IMR-90 (cell line): ENCODE data around the gene SYPL2. TPM values are rescaled to one million over a fixed set of nuclear protein-coding genes. Genes with fewer than 3 reads are reported as not detected.

Source experiments
- ATAC-seq: fragments of 200-7000 bp; cut with Tn5 transposase; 2 replicates; pipeline ENCODE4 v1.9.1; 2020; ENCODE audit warnings: low read depth, mild to moderate bottlenecking, moderate library complexity
- BruUV-seq: library from RNA; stranded (reverse); fragments of 400-500 nt; replicated peaks from 2 replicates; lab custom pipeline; 2021; lab: Mats Ljungman, UMichigan
- CTCF ChIA-PET: fragments of 300-600 bp; formaldehyde crosslinking; extraction: SDS; loops from one replicate; lab custom pipeline; 2021; ENCODE audit warnings: antibody characterized with exemption; lab: Yijun Ruan, JAX
- POLR2A ChIA-PET: fragments of 300-600 bp; sonication (Branson Sonifier 250); formaldehyde crosslinking; loops from one replicate; lab custom pipeline; 2022; ENCODE audit warnings: antibody characterized with exemption; ENCODE audit not compliant: unreplicated experiment; lab: Charles Lee
- DNase-seq: peaks from one replicate; pipeline ENCODE4 v3.0.0; 2013
- H2AFZ ChIP-seq: replicated peaks from 2 replicates; pipeline ENCODE3; 2013; ENCODE audit warnings: low read length, mild to moderate bottlenecking; ENCODE audit not compliant: poor library complexity
- H2AK5ac ChIP-seq: 2 replicates; pipeline ENCODE4 v1.6.1; 2013; ENCODE audit warnings: low read depth, low read length, inconsistent platforms
- H2AK9ac ChIP-seq: replicated peaks from 2 replicates; pipeline ENCODE3; 2013; ENCODE audit warnings: mild to moderate bottlenecking, low read depth, low read length, moderate library complexity; ENCODE audit not compliant: poor library complexity
- H2BK120ac ChIP-seq: 2 replicates; pipeline ENCODE4 v1.6.1; 2013; ENCODE audit warnings: low read depth, low read length, inconsistent platforms
- H2BK15ac ChIP-seq: 3 replicates; pipeline ENCODE4 v1.6.1; 2013; ENCODE audit warnings: low read depth, low read length, inconsistent platforms
- H2BK20ac ChIP-seq: 2 replicates; pipeline ENCODE4 v1.6.1; 2013; ENCODE audit warnings: low read depth, mild to moderate bottlenecking, inconsistent platforms, low read length, moderate library complexity
- H2BK5ac ChIP-seq: 2 replicates; pipeline ENCODE4 v1.6.1; 2013; ENCODE audit warnings: mild to moderate bottlenecking, low read depth, low read length, inconsistent platforms; ENCODE audit not compliant: poor library complexity, severe bottlenecking
- H3K14ac ChIP-seq: replicated peaks from 2 replicates; pipeline ENCODE4 v1.6.1; 2013; ENCODE audit warnings: low read depth, low read length, inconsistent platforms
- H3K18ac ChIP-seq: 2 replicates; pipeline ENCODE4 v1.6.1; 2013; ENCODE audit warnings: low read depth, low read length, control low read depth
- H3K23ac ChIP-seq: 2 replicates; pipeline ENCODE4 v1.6.1; 2013; ENCODE audit warnings: low read depth, low read length, inconsistent platforms
- H3K27ac ChIP-seq: 2 replicates; pipeline ENCODE4 v1.5.1; 2013; ENCODE audit warnings: mild to moderate bottlenecking, control low read depth, low read length; ENCODE audit not compliant: insufficient read depth
- H3K27me3 ChIP-seq: 2 replicates; pipeline ENCODE4 v1.6.1; 2013; ENCODE audit warnings: low read length; ENCODE audit not compliant: control insufficient read depth, insufficient read depth
- H3K36me3 ChIP-seq: 2 replicates; pipeline ENCODE4 v1.6.1; 2013; ENCODE audit warnings: low read length, mixed read lengths; ENCODE audit not compliant: control insufficient read depth, insufficient read depth
- H3K4ac ChIP-seq: 2 replicates; pipeline ENCODE4 v1.6.1; 2013; ENCODE audit warnings: low read depth, low read length, inconsistent platforms
- H3K4me1 ChIP-seq: 2 replicates; pipeline ENCODE4 v1.6.1; 2013; ENCODE audit warnings: low read length, mixed read lengths; ENCODE audit not compliant: control insufficient read depth, insufficient read depth
- H3K4me2 ChIP-seq: 2 replicates; pipeline ENCODE4 v1.6.1; 2013; ENCODE audit warnings: low read depth, mild to moderate bottlenecking, control low read depth, low read length, moderate library complexity
- H3K4me3 ChIP-seq: 2 replicates; pipeline ENCODE4 v1.5.1; 2013; ENCODE audit warnings: low read depth, mild to moderate bottlenecking, control low read depth, low read length, moderate library complexity; ENCODE audit not compliant: insufficient read depth
- H3K56ac ChIP-seq: 2 replicates; pipeline ENCODE4 v1.6.1; 2013; ENCODE audit warnings: low read length, inconsistent platforms; ENCODE audit not compliant: insufficient read depth; ENCODE audit errors: extremely low read depth
- H3K79me1 ChIP-seq, 2 experiments: 2 replicates each; pipeline ENCODE4 v1.6.1; 2013; ENCODE audit warnings: low read length in 2 of 2, inconsistent platforms in 1 of 2, low read depth in 1 of 2
- H3K9ac ChIP-seq: 2 replicates; pipeline ENCODE4 v1.6.1; 2013; ENCODE audit warnings: low read depth, low read length, control low read depth
- H3K9me1 ChIP-seq: 2 replicates; pipeline ENCODE4 v1.6.1; 2013; ENCODE audit warnings: low read length, inconsistent platforms; ENCODE audit not compliant: insufficient read depth
- H3K9me3 ChIP-seq: 2 replicates; pipeline ENCODE4 v1.6.1; 2013; ENCODE audit warnings: low read length; ENCODE audit not compliant: control insufficient read depth, insufficient read depth
- H4K20me1 ChIP-seq: 2 replicates; pipeline ENCODE4 v1.6.1; 2013; ENCODE audit warnings: low read length, inconsistent platforms; ENCODE audit not compliant: insufficient read depth
- H4K5ac ChIP-seq: 2 replicates; pipeline ENCODE4 v1.6.1; 2013; ENCODE audit warnings: mild to moderate bottlenecking, low read depth, low read length, control low read depth
- H4K8ac ChIP-seq, 2 experiments: 2 replicates each; pipeline ENCODE4 v1.6.1; 2013; ENCODE audit warnings: low read depth in 2 of 2, low read length in 2 of 2, control low read depth in 1 of 2, inconsistent platforms in 1 of 2
- H4K91ac ChIP-seq: 2 replicates; pipeline ENCODE4 v1.6.1; 2013; ENCODE audit warnings: low read depth, low read length, inconsistent platforms; ENCODE audit not compliant: insufficient read depth
- MAZ ChIP-seq: IDR thresholded peaks from 2 replicates; pipeline ENCODE4 v1.6.1; 2012; ENCODE audit warnings: low read depth, mild to moderate bottlenecking, low read length, improper control_type of control experiment, moderate library complexity, borderline replicate concordance
- POLR2A ChIP-seq: IDR thresholded peaks from 2 replicates; pipeline ENCODE4 v1.6.1; 2012; ENCODE audit warnings: mild to moderate bottlenecking, low read depth, low read length
- WGBS, 2 experiments: methylation state at CpG; one replicate each; pipeline versions ENCODE4 v1.1.5 to v1.1.7; 2013; ENCODE audit warnings: missing lambda C conversion rate in 2 of 2; ENCODE audit not compliant: insufficient read length in 1 of 2; ENCODE audit errors: extremely low coverage in 2 of 2; 5-methylcytosine and 5-hydroxymethylcytosine counted together
- dilution Hi-C: fragments of 300-500 bp; cut with HindIII; formaldehyde crosslinking; loops from one replicate; pipeline ENCODE4 v1.14.3; 2018; ENCODE audit warnings: low sequenced_read_pairs; ENCODE audit not compliant: unreplicated experiment
- in situ Hi-C: fragments of 300-500 bp; cut with MboI; formaldehyde crosslinking; loops from 3 replicates; pipeline ENCODE4 v1.14.3; 2019; ENCODE audit warnings: low sequenced_read_pairs, inconsistent platforms, mixed read lengths
- intact Hi-C: fragments of 100-400 bp; cut with micrococcal nuclease; formaldehyde crosslinking; loops from 2 replicates; pipeline ENCODE4 v1.10.0; 2022
- polyA plus RNA-seq, 3 experiments: library from polyadenylated mRNA; depleted of rRNA; stranded (reverse); fragments of >200 nt; gene quantifications; 2 replicates each; pipeline ENCODE4 v1.2.3, GENCODE V29; 2012; ENCODE audit warnings: low replicate concordance in 1 of 3
- total RNA-seq: library from RNA; depleted of rRNA; stranded (reverse); fragments of >200 nt; gene quantifications from 2 replicates; pipeline ENCODE4 v1.2.3, GENCODE V29; 2012

The SYPL2 gene
- total and polyA plus RNA-seq, 2 of the 4 experiments (the other 2 are of a cell fraction): under 0.01 to 0.65 TPM

GRCh38 chr1:109485001-109485400, 18.7 kb downstream of the SYPL2 start:
- in situ Hi-C loops: no loop called here
- Histone ChIP-seq H4K5ac (no peak overlapping the region; the same call in 1 of the 2 replicates), H4K20me1 (no peaks in the 10 kb centered on the region), H3K36me3 (peaks cover 15% of the 10 kb centered on the region; the same call in 1 of the 2 replicates), H3K14ac (0 out of 2 replicates have a peak overlapping the region, but pooled peaks have one; percentile 97), H4K91ac (0 out of 2 replicates have a peak overlapping the region, but pooled peaks have one; percentile 9), H2AFZ (peak overlapping the region; percentile 97), H3K27ac (no peak overlapping the region), H3K4me3 (peak overlapping the region; percentile 59; the same call in 1 of the 2 replicates), H3K18ac (no peak overlapping the region), H2AK5ac (peak overlapping the region; percentile 43), H2AK9ac (peak overlapping the region; percentile 89), H2BK20ac (peak overlapping the region; percentile 43; the same call in 1 of the 2 replicates), H3K4me2 (peak overlapping the region; percentile 74; the same call in 1 of the 2 replicates), H2BK120ac (peak overlapping the region; percentile 78; the same call in 1 of the 2 replicates), H3K4me1 (peaks cover 9% of the 10 kb centered on the region), H3K9me3 (no peaks in the 10 kb centered on the region), H3K23ac (peak overlapping the region; percentile 71; the same call in 1 of the 2 replicates), H3K56ac (no peak overlapping the region), H3K9me1 (peaks cover 8% of the 10 kb centered on the region), H3K79me1 (peaks cover 9 to 22% of the 10 kb centered on the region in 2 experiments; a peak in 3 of 4 replicates), H3K27me3 (peaks cover 13% of the 10 kb centered on the region), H3K9ac (peak overlapping the region; percentile 91), H2BK15ac (no peak overlapping the region; the same call in 2 of the 3 replicates), H2BK5ac (peak overlapping the region; percentile 88), H3K4ac (peak overlapping the region; percentile 90), H4K8ac (peak overlapping the region; percentile 93 to 94; a peak in 2 of 4 replicates)
- intact Hi-C loops: no loop called here
- TF ChIP-seq POLR2A: no peak
- peak; percentile 60 for TF ChIP-seq MAZ
- BruUV-seq: no TSS peak
- CTCF ChIA-PET: interaction anchor here (0.7 to 1.1 kb wide), 3 partner anchors 9 to 48 kb away, joined by 3 to 4 read pairs (median 3); partner anchors contain the start of gene CYB561D1
- POLR2A ChIA-PET: no interaction called here
- ATAC-seq: no peak
- dilution Hi-C loops: no loop called here
- no CpG with 5 or more reads among the region's 3 CpGs for WGBS, 2 experiments
- no peak for DNase-seq
